HS-27A (cell line): ENCODE results near the gene TF.
"Not testable (repeated sequence)": the region's sequence is repeated elsewhere in the genome, so short reads cannot be mapped to it uniquely, and the experiment has no call there.

Experiments used
- DNase-seq: peaks from one replicate; pipeline ENCODE4 v3.0.0-alpha.2; 2012; ENCODE audit warnings: low read depth, missing footprints

Gene TF

GRCh38 chr3:133765256-133765655 lies 19.1 kb downstream of the TF start:
- DNase-seq = no peak

- no peak for DNase-seq
Observed at GRCh38 chr3:133767607-133768006, 21.4 kb downstream of the TF start.

DNA sequence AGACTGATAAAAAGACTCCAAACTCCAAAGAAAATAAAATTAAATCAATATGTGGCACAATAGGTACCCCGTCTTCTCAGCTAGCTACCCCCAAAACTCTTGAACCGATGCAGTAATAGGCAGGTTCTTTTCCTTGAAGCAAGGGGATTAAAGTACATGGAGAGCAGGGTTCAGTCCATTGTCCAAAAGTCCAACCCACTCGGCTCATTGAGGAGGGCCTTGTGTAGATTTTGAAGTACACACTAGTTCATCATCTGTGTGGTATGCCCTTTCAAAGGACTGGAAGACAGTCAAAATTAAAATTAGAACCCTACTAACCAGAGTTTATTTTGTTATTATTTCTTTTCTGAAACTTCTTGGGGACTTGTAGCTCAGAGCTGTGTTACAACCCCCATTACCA lies 23.3 kb downstream of the TF start:
- no peak for DNase-seq

DNA sequence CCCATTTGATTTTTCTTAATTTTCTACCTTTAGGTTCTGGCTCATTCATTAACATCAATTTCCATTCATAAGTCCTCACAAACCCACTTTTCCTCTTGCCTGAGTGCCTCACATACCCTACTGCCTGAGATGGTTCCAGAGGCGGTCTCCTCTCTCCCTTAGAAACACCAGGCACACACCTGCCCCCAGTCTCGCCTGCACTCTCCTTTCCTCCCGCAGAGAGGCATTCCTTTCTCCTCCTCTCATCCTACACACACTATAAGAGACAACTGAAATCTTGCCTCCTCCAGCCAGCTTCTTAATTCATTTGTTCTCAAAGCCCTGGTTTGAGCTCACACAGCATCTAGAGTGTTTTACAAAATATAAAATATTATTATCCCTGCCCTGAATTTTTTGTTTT lies 27.5 kb downstream of the TF start:
- no peak for DNase-seq

DNA sequence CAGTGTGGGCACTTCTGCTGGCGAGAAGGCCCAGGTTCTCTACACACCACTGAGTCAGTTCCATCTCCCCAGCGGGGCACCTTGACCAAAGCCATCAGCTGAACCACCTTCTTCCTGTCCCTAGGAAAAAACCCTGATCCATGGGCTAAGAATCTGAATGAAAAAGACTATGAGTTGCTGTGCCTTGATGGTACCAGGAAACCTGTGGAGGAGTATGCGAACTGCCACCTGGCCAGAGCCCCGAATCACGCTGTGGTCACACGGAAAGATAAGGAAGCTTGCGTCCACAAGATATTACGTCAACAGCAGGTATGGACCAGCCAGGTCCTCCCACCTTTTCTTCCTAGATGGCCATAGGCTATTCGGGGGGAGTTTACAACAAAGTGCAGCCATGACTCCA lies 29.1 kb downstream of the TF start:
- no peak for DNase-seq

DNA sequence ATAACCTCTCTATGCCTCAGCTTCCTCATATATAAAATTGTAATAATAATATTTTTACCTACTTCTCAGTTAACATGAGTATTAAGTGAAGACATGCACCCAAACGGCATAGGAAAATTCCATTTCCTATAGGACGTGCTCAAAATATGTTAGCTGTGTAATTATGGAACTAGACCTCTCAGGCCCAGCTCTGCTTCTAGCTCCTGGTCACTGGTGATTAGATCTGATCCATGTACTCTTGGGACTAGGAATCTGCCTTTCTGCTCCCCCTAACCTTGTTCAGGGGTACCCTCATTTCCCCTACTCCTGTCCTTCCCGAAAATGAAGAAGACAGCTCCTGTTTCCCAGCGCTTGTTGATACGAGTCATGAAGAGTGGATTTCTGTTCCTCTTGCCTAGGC lies 29.6 kb downstream of the TF start:
- no peak for DNase-seq

DNA sequence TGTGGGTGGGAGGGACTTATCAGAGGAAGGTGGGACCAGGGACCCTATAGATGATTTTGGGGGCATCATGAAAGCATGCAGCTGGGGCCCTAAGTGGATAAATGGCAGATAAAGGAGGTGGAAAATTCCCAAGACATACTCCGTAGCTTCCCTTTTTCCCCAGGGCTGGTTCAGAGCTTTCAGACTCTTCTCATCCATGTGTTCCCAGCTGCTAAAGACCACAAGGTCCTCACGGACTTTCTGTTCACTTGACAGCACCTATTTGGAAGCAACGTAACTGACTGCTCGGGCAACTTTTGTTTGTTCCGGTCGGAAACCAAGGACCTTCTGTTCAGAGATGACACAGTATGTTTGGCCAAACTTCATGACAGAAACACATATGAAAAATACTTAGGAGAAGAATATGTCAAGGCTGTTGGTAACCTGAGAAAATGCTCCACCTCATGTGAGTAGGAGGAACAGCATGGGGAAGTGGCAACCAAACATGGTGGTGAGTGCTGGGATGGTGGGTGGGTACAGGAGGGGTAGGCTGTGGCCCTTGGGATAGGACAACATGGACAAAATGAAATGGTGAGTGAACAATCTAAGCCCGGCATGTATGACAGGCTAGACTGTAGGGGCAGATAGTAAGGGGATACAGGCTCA lies 30.7 kb downstream of the TF start:
- DNase-seq = no peak

DNA sequence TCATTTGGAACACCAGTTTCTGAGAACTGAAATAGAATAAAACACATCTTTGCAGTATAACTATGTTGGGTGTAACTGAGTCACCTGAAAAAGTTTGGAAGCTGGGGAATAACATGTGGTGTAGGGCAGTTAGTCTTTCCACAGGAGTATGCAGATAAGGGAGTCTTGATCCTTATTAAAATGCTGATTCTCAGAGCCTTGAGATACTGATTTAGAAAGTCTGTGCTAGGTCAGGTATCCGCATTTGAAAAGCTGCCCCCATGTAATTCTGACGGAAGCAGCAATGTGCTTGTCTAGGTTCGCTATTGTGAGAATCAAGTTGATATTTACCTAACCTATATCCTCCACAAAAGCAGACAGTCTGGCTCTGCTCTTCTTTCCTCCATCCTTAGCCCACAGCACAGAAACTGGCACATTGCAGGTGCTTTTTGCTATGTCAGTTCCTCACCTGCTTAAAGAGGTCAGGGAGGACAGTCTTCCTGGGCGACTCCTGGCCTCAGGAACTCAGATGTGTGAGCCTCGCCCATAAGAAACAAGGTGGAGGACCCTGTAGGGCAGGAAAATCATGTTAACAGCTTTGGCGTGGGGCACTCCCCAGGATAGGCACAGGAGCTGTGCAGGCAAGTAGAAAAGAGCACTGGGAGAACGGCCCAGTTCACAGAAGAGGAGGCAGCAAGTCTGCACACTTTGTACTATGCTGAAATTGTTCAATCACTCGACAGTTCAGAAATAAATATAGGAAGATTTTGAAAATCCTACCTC lies 31.8 kb downstream of the TF start:
- DNase-seq = no peak

- no peak for DNase-seq
Observed at GRCh38 chr3:133779626-133780203, 33.5 kb downstream of the TF start.

GRCh38 chr3:133780756-133781155 lies 34.6 kb downstream of the TF start:
- not testable (repeated sequence) for DNase-seq

- DNase-seq = no peak
Observed at GRCh38 chr3:133781570-133781969, 35.4 kb downstream of the TF start.

- no peak for DNase-seq
Observed at GRCh38 chr3:133782454-133782853, 36.3 kb downstream of the TF start.

DNA sequence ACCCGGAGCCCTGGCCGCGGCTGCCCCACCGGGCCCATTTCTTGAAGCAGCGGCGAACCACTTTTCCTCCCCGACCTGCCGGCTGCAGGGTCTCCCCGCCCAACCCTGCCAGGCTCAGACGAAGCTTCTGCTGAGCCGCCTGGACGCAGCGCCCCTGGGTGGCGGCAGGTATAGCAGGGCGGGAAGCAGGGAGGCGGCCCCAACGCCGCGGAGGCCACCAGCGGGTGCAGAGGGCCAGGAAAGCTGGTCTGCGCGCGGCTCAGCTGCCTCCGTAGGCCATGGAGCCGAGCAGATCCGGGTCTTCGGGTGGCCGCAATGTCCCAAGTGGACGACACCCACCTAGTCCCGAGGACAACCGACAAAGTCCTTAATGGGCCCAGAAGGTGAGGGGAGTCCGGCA lies 37.6 kb downstream of the TF start:
- no peak for DNase-seq

- no peak for DNase-seq
Observed at GRCh38 chr3:133788024-133788423, 41.8 kb downstream of the TF start.

DNA sequence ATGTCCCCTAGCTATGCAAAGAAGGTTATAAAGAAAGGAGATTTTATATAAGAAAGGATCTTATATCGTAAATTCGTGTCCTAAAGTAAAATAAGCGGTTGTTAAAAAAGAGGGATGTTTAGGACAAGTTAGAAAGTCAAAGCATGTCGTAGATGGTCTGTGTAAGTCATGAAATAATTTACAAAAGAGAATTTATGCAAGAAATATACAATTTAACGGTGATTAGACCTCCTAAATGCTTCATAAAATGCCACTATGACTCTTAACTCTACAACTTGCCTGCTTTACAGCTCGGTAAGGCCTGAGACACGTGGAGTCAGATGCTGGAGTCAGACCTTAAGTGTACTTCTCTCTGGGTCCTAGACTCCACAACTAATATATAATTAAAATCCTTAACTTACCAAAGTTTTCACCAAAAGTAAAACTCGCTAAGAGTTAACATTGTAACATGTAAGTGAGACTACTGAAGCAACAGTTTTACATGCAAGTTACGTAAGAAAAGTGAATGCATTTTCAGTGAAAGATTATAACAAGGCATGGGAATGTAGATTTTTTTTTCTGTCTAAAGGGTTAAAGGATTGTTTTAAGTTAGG lies 46.1 kb downstream of the TF start:
- peak; percentile 20 for DNase-seq

GRCh38 chr3:133797396-133798105 lies 51.4 kb downstream of the TF start:
- peak; percentile 30 for DNase-seq

- DNase-seq = no peak
Observed at GRCh38 chr3:133799794-133800585, 53.8 kb downstream of the TF start.

DNA sequence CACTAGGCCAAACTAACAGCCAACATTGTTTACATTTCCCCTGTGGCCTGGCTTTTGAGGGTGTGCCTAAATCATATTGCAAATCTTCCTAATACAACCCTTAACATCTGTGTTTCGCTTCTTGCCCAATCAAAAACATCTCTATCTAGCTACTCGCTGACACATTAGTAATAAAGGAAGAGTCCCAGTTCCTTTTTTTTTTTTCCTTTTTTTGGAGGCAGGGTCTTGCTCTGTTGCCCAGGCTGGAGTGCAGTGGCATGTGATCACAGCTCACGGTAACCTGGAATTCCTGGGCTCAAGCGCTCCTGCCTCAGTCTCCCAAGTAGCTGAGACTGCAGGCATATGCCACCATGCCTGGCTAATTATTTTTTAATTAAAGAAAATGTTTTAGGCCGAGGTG lies 57.3 kb downstream of the TF start:
- no peak for DNase-seq

- DNase-seq = no peak
Observed at GRCh38 chr3:133804896-133805295, 58.7 kb downstream of the TF start.

- DNase-seq = no peak
Observed at GRCh38 chr3:133805384-133805701, 59.1 kb downstream of the TF start.

DNA sequence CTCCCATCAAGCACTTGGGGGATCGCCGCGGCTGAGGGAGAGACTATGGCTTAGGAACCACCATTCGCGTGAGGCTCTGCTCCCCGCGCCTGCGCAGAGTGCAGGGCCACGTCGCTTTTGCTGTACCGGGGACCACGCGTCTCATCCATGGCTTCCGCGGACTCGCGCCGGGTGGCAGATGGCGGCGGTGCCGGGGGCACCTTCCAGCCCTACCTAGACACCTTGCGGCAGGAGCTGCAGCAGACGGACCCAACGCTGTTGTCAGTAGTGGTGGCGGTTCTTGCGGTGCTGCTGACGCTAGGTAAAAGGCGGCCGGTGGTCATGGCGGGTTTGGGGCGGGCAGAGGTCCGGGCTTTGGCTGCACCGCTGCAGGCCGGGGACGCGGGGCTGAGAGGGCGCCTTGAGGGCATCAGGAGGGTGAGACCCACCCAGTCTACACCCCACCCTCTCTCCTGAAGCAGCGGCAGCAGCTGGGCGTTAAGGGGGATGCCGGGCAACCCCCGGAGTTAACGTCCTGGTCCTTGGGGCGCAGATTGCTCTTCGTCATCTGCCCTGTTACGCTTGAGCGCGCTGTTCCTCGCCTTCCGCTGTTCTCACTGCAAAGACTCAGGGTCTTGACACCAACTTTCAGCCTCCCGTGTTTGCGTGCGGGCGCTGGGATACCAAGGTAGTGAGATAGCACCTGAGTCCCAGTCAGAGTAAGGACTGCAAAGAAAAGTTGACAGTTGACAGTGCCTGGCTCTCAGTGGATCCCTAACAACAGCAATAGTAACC lies 59.7 kb downstream of the TF start, which contains the start of gene SRPRB:
SRPRB (plus strand) TSS at position 114 of the 774 bp plus-strand sequence; CDS start at position 148, 34 bp downstream.
- peak; percentile 80 for DNase-seq
